Measurements from ENCODE around the gene SMIM21.

The SMIM21 gene

GRCh38 chr18:75375341-75375740, 52.2 kb downstream of the SMIM21 start:
- Histone ChIP-seq H3K36me3 (no peaks in the 10 kb centered on the region), H3K4me3 (ENCODE audit: low read depth, low read length) (no peak overlapping the region), H3K27ac (no peak overlapping the region), H3K9me3 (ENCODE audit: severe bottlenecking) (peaks cover 4% of the 10 kb centered on the region), H3K27me3 (ENCODE audit: insufficient read depth, low read depth, severe bottlenecking) (no peaks in the 10 kb centered on the region)
- TF ChIP-seq, protein P1, sequence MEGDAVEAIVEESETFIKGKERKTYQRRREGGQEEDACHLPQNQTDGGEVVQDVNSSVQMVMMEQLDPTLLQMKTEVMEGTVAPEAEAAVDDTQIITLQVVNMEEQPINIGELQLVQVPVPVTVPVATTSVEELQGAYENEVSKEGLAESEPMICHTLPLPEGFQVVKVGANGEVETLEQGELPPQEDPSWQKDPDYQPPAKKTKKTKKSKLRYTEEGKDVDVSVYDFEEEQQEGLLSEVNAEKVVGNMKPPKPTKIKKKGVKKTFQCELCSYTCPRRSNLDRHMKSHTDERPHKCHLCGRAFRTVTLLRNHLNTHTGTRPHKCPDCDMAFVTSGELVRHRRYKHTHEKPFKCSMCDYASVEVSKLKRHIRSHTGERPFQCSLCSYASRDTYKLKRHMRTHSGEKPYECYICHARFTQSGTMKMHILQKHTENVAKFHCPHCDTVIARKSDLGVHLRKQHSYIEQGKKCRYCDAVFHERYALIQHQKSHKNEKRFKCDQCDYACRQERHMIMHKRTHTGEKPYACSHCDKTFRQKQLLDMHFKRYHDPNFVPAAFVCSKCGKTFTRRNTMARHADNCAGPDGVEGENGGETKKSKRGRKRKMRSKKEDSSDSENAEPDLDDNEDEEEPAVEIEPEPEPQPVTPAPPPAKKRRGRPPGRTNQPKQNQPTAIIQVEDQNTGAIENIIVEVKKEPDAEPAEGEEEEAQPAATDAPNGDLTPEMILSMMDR (IDR thresholded peaks at IDR 0.05; ENCODE audit: low read depth, low read length): no peak
- DNase-seq: no peak

DNA sequence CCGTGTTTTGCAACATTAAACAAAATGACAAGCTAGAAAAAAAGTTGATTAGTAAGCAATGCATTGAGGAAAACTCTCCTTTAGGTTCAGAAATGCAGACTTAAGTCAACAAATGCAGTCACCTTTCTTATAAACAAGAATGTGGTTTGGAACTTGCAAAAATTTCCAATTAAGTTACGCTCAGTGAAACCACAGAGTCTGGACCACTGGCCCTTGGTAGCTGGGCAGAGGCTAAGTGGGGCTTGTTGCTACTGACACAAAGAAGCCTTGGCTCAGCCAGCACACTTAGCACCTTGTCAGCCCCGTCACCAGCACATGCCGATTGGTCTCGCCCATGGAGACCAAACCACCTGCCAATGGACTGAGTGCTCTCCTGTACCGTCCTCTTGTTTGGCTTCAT, 53.0 kb downstream of the SMIM21 start:
- H3K27me3 ChIP-seq (ENCODE audit: insufficient read depth, low read depth, severe bottlenecking): no peaks in the 10 kb centered on the region
- DNase-seq: no peak
- H3K27ac ChIP-seq: no peak overlapping the region

GRCh38 chr18:75369026-75369721, 58.3 kb downstream of the SMIM21 start:
- DNase-seq: no peak
- TF ChIP-seq, protein P1 (IDR thresholded peaks at IDR 0.05; ENCODE audit: low read depth, low read length): no peak
- H3K27me3 ChIP-seq (ENCODE audit: insufficient read depth, low read depth, severe bottlenecking): no peaks in the 10 kb centered on the region
- no peaks in the 10 kb centered on the region for H3K36me3 ChIP-seq
- no peak overlapping the region for H3K27ac ChIP-seq
- H3K4me3 ChIP-seq (ENCODE audit: low read depth, low read length): no peak overlapping the region
- H3K9me3 ChIP-seq (ENCODE audit: severe bottlenecking): peaks cover 4% of the 10 kb centered on the region

More for the DNA sequence above, 53.0 kb downstream of the SMIM21 start:
- TF ChIP-seq, protein P1 (IDR thresholded peaks at IDR 0.05; ENCODE audit: low read depth, low read length): no peak
- Histone ChIP-seq H3K4me3 (ENCODE audit: low read depth, low read length) (no peak overlapping the region), H3K36me3 (no peaks in the 10 kb centered on the region), H3K9me3 (ENCODE audit: severe bottlenecking) (peaks cover 4% of the 10 kb centered on the region)

DNA sequence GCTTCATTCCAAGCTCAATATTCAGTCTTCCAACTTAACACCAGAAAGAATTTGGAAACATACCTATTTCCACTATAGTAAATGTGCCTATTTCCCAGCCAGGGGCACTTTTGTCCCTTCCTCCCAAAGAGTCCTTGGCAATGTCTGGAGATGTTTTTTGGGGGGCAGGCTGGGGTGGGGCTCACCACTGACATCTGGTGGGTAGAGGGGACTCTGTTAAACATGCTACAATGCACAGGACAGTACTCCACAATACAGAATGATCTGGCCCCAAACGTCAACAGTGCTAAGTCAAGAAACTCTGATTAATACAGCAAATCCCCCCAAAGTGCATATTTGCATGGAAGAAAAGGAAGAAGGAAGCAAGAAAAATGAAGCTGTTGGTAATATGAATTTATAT, 61.7 kb downstream of the SMIM21 start:
- TF ChIP-seq, protein P1 (IDR thresholded peaks at IDR 0.05; ENCODE audit: low read depth, low read length): 0 out of 2 replicates have a peak, but pooled peaks have one; percentile 23
- H3K36me3 ChIP-seq: no peaks in the 10 kb centered on the region
- no peaks in the 10 kb centered on the region for H3K27me3 ChIP-seq (ENCODE audit: insufficient read depth, low read depth, severe bottlenecking)
- DNase-seq: no peak
- no peak overlapping the region for H3K4me3 ChIP-seq (ENCODE audit: low read depth, low read length)
- H3K9me3 ChIP-seq (ENCODE audit: severe bottlenecking): no peaks in the 10 kb centered on the region
- H3K27ac ChIP-seq: no peak overlapping the region

DNA sequence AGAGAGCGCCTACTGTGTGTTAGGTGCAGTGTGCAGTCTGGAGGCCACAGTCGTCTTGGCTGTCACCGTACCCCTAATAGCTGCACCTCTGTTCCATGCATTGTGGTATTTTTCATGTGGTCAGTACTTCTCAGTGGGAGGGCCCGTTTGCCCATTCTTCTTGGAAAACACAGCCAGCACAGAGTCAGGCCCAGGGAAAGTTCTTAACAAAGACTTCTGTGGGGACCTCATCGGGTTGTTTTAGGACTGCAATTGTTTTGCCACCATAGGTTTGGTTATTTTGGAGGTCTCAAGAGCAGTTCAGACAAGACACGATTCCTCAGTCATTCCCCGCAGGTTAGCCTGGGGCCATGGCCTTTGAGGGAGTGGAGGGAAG, 62.3 kb downstream of the SMIM21 start:
- Histone ChIP-seq H3K9me3 (ENCODE audit: severe bottlenecking) (no peaks in the 10 kb centered on the region), H3K4me3 (ENCODE audit: low read depth, low read length) (no peak overlapping the region), H3K27ac (no peak overlapping the region)

More for the DNA sequence above, 62.3 kb downstream of the SMIM21 start:
- TF ChIP-seq, protein P1 (IDR thresholded peaks at IDR 0.05; ENCODE audit: low read depth, low read length): no peak
- no peak for DNase-seq
- no peaks in the 10 kb centered on the region for H3K36me3 ChIP-seq
- H3K27me3 ChIP-seq (ENCODE audit: insufficient read depth, low read depth, severe bottlenecking): no peaks in the 10 kb centered on the region
